Jurkat, Clone E6-1 (cell line): Measurements from ENCODE around the gene IL16.
A peak's percentile ranks its signal among the peaks of the same experiment; 100 is the strongest.

Source experiments
- DNase-seq: peaks from one replicate; pipeline ENCODE4 v3.0.0-alpha.2; 2011; ENCODE audit warnings: low read depth, low spot score
- H3K4me3 ChIP-seq: 2 replicates; pipeline ENCODE4 v1.5.1; 2011; ENCODE audit warnings: mild to moderate bottlenecking, low read length, control low read depth, moderate library complexity

IL16 gene

DNA sequence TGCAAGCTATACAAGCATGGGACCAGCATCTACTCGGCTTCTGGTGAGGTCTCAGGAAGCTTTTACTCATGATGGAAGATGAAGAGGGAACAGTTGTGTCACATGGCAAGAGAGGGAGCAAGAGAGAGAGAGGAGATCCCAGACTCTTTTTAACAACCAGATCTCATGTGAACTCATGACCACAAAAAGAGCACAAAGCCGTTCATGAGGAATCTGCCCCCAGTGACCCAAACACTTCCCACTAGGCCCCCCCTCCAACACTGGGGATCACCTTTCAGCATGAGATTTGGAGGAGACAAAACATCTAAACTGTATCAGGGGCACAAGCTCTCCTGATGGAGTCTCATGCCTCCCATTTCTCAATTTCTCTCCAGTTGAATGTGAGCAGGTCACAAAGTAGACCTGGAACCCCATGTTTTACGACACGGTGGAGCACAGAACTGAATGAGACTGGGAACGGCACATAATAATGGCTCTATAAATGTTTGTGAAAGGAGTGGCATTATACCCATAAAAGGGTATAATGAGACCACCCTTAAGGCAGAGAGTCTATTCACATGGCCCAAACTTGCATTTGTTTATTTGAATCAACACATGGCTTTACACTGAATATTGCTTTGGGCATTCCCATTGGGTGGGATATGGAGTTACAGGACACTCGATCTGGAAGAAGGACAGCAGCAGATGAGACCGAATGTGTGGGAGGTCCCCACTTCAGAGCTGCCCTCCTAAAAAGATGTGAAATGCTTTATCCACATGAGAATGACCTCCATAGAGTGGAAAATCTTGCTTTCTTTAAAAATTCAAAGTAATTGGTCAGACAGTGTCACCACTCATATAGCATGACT, 38.8 kb downstream of the IL16 start:
- H3K4me3 ChIP-seq = no peak overlapping the region
- no peak for DNase-seq

DNA sequence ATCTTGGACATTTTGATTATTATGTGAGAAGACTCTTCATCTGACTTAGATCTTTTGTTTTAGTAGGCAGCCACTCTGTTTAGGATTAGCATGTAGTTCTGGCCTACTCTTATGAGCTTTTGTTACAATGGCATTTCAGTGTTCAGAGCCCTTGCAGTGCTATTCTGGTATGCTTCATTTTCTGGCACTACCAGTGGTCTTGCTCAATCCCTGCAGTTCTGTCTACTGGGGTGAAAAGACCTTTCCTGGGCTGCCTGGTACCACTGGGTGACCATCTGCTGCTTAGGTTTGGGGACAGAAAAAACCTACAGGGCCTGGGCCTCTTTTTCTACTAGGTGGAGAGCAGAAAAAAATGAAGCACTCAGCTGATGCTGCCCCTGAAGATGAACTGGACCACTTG, 42.5 kb downstream of the IL16 start:
- no peak for DNase-seq
- no peak overlapping the region for H3K4me3 ChIP-seq

DNA sequence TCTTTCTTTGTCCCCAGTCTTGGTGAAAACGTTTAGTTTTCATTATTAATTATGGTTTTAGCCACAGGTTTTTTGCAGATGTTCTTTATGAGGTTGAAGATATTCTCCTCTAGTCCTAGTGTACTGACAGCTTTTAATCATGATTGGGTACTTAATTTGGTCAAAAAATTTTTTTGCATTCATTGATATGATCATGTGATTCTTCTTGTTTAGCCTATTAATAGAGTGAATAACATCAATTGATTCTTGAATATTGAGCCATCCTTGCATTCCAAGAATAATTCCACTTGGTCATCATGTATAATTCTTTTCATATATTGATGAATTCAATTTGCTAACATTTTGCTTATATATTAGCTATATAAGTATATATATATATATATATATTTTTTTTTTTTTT, 46.1 kb downstream of the IL16 start:
- DNase-seq = no peak
- no peak overlapping the region for H3K4me3 ChIP-seq

DNA sequence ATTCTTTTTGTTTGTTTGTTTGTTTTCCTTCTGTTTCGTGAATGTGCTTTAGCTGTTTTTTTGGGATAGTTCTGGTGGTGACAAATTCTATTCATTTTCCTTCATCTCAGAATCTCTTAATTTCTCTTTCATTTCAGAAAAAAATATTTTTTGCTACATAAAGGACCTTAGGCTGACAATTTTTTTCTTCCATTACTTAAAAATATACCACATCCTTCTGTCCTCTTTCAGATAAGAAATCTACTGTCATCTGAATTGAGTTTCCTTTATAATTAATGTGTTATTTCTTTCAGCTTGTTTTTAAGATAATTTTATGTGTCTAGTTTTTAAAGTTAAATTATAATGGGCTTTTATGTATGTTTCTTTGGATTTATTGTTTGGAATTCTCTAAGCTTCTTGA, 47.6 kb downstream of the IL16 start:
- DNase-seq = peak; percentile 70
- no peak overlapping the region for H3K4me3 ChIP-seq

DNA sequence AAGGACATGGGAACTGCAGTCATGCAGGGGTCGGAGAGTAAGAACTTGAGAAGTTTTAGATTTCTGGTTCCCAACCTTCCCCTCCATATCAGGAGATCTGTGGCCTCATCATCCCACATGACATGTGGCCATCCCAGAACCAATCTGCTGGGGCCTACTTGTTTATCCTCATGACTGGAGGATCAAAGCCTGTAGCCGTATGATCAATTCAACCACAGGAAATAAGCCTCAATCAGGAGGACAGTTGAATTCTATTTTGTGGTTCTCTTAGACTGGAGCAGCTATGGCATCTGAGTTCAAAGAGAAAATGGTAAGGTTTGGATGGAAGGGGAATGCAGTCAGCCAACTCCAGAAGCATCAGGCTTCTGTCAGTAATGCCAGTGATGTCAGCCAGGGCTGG, 57.2 kb downstream of the IL16 start:
- H3K4me3 ChIP-seq = no peak overlapping the region
- peak; percentile 46 for DNase-seq

DNA sequence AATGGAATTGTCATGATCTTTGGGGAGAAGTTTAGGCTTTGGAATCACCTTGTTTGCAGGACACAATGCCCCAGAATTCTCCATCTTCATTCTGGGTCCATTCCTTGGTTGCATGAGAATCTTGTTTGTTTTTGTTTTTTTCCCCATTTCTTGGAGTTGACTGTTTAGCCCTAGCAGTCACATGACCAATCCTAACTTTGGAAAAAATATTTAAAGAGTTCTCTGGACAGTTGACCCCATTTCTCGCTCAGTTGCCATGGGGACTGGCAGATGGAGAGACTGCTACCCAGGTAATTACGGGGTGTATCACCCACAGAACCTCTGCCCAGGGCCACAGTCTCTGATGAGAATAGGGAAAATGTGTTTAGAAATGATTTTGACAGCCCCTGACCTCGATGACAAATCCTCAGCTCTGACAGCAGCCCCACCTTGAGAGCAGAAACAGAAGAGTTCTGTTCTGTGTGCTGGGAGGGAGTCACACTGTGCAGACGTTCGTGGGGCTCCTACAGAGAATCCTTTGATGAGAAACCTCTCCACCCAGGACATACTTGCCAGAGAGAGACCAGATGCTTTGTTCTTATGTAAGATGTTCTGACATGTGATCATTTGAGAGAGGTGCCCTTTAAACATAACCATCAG, 57.7 kb downstream of the IL16 start:
- no peak overlapping the region for H3K4me3 ChIP-seq
- DNase-seq = no peak

DNA sequence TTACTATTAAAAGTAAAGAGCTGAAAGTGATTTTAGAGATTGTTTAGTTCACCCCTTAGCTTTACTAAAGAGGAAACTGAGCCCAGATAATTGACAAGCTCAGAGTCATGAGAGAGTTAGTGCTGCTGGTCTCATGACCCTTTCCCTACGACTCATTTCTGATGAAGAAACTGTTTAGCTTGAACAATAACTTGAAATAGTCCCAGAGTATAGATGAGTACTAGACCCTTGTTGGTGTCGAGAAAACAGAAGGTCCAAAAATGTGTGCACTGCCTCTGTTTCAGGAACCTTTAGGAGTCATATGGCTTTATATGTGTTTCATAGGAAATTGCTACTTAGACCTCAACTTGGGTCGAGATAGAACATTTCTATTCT, 58.2 kb downstream of the IL16 start:
- H3K4me3 ChIP-seq = no peak overlapping the region
- DNase-seq = no peak

DNA sequence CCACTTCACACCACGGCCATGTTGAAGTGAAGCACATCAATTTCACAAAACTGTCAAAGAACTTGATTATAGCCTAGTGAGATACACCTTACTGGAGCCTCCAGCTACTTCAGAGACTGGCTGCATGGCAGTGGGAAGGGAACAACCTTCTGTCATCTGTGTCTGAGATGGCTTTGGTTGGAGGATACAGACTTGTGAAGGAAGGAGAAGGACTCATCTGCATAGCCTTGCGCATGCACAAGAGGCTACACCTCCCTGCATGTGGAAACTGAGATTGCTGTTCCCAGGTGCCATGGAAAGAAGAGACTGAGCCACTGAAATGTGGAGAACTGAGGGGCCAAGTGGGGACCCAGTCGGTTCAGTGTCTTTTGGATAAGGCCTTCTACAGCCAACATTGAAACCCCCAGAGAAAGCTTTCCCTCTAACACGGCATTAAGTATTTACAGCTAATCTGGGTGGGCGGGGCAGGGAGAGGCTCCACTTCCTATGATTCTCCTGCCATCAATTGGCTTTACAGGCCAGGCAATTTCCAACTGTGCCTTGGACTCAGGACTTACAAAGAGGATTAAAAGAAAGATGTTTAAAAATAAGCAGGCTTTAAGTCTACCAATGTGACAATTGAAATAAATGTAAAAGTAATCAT, 58.8 kb downstream of the IL16 start:
- no peak overlapping the region for H3K4me3 ChIP-seq
- DNase-seq = no peak

DNA sequence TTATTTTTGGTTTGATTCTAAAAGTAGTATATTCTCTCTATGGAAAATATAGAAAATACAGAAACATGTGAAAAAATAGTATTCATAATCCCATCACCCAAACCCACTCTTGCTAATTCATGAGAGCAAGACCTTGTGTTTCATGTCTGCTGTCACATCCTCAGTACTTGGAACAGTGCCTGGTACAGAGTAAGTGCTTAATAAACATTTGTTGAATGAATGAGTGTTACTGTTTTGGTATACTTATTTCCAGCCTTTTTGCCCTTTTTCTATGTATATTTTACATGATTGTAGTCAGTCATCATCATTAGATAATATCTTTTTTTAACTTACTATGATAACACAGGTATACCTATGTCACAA, 59.3 kb downstream of the IL16 start:
- H3K4me3 ChIP-seq = no peak overlapping the region
- no peak for DNase-seq

DNA sequence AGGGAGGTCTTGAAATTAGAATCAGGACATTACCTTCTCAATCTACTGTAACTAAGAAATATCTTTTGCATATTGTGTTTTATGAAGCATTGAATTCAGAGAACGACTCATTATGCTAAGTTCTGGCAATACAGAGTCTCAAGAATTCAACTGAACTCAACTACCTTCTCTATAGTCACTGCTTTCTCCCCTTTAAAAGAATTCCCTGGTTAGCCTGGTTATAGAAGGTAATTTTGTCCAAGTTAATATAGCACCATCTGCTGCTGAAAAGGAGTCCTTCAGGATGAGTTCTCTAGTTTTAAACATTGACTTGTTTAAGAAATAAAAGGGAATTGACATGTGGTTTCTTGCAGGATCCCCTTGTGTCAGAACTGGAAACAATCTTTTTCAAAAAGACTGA, 60.2 kb downstream of the IL16 start:
- no peak overlapping the region for H3K4me3 ChIP-seq
- peak; percentile 46 for DNase-seq

DNA sequence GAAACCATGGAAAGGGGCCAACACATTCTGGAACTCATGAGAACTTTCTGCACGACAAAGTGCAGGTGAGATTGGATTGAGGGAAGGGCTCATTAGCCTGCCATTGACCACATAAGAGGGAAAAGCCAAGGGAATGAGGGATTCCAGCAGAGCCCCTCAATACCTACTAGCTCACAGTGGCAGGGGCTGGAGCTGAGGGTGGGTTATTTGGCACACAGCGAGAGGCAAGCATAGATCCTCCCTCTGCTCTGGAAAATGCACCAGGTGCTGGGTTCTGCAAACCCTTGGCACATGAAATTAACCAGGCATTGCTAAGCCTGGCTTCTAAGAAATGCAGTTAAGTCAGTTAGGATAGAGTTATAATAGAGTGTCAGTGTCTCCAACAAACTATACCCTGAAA, 60.8 kb downstream of the IL16 start:
- no peak for DNase-seq
- H3K4me3 ChIP-seq = no peak overlapping the region

DNA sequence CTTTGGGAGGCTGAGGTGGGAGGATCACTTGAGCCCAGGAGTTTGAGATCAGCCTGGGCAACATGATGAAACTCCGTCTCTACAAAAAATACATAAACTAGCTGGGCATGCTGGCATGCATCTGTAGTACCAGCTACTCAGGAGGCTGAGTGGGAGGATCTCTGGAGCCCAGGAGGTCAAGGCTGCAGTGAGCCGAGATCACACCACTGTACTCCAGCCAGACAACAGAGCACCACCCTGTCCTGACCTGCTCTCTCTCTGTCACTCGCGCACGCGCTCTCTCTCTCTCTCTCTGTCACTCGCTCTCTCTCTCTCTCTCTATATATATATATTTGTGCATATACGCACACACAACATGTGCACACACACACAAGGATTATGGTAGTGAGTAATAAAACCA, 61.8 kb downstream of the IL16 start:
- H3K4me3 ChIP-seq = no peak overlapping the region
- no peak for DNase-seq

DNA sequence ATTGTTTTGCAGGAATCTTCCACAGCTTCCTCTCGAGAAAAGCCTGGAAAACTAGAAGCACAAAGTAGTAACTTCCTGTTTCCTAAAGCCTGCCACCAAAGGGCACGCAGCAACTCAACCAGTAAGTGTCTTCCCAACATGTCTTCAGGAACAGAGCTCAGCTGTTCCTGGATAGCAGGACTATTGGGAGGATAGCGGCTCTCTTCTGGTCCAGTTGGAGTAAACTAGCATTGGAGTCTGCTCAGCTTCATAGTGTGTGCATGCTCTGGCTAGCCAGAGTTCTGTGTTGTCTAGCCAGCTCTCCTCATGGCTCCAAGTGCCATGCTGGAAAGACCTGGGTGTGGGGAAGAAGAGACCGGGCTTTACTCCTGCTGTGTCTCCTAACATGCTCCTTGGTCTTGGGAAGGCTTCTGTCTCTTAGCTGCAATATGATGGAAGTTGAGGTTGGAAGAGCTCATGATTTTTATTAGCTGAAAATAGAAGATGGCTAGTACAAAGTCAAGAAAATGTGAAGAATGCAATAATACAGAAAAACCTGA, 63.1 kb downstream of the IL16 start:
- no peak overlapping the region for H3K4me3 ChIP-seq
- DNase-seq = no peak

DNA sequence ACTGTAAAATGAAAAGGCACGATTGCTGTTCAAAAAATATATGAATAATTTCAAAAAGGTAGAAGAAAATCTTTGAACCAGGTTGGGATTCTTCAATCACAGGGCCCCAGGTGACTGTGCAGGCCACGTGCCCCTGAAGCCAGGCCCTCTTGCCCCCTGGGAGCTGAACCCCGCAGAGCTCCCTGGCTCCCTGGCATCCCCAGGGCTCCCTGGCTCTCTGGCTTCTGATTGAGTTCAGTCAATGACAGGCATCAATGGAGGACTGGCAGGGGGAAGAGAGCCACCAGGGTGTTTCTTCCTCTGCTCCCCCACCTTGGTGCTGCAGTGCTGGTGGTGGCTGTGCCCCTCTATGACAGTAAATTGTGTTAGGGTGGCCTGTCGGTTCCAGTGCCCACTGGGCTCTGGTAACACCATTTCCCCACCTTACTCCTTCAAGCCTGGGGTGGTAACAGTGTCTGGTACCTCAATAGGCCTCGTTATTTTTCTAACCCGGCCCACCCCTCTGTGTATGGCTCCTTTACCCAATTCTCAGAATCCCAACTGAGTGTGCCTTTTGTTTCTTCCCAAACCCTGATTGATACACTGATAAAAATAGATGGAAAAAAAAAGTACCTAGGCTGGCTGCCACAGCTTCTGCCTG, 64.6 kb downstream of the IL16 start:
- no peak for DNase-seq

DNA sequence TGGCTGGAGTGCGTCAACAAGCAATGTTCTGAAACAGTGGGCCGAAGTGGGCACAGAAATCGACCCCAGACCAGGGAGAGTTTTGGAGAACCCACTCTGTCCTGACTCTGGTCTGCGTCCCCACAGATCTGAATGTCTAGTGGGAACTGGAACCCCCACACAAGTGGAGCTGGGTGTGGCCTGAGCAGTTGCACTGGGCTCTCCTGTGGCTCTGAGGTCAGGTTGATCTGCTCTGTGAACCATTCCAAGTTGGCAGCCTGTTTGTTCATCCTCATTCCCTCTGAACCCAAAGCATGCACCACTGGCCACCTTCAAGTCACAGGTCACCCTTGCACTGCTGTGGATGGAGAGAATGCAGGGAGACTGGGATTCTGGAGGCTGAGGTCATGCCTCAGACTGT, 66.8 kb downstream of the IL16 start:
- H3K4me3 ChIP-seq = no peak overlapping the region
- no peak for DNase-seq

More for the DNA sequence above, 64.6 kb downstream of the IL16 start:
- H3K4me3 ChIP-seq = no peak overlapping the region

DNA sequence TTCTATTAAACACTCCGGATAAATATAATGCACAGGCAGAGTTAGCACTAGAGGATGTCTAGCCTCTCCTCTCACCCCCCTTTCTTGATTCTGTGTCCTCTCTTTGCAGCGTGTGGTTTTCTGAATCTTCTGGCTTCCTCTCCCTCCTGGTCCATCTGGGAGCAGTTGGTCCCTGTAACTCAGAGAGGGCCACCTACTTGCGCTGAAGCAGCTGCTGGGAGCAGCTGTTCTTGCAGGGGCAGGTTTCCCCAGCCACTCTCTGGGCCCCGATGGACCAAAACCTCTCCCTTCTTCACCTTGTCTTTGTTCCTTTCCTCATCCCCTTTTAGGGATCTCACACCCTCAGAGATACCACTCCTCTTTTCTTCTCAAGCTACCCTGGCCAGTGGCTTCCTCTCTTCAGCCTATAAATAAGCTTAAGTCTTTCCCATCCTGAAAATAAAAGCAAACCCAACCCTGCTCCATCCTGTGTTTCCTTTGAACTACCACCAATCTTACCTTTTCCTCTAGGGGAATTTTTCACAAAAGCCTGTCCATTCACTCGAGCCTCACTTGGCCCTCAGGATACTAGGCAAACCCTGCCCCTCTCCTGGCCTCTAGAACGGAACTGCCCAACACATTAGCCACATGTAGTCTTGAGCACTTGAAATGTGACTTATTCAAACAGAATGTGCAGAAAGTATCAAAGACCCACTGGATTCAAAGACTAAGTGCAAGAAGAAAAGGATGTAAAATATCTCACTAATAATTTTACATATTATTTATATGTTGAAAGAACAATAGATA, 67.6 kb downstream of the IL16 start:
- no peak for DNase-seq
- no peak overlapping the region for H3K4me3 ChIP-seq

DNA sequence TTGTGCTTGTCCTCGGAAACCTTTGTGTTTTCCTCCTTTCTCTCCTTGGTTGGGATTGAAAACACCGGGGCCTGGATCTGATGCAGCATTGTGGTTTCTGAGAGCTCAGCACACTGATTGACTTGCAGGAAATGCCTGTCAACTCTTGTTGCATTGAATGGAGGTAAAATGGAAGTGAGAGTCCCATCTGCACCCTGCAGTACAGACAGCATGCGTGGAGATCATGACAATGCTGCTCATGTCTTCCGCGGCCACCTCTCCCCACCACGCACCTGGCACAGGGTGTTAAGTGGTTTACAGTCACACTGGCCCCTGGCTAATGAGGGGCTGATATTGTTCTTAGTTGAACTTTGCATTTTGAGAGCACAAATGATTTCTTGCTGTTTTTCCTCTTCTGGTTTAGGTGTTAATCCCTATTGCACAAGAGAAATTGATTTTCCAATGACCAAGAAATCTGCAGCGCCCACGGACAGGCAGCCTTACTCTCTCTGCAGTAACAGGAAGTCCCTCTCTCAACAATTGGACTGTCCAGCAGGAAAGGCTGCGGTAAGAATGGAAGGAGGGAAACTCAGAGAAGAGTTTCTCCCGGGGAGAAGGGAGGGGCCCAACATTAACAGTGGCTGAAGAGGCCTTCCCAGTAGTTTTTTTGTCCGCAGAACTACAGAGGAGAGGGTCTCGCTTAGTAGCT, 68.7 kb downstream of the IL16 start:
- no peak overlapping the region for H3K4me3 ChIP-seq
- no peak for DNase-seq

DNA sequence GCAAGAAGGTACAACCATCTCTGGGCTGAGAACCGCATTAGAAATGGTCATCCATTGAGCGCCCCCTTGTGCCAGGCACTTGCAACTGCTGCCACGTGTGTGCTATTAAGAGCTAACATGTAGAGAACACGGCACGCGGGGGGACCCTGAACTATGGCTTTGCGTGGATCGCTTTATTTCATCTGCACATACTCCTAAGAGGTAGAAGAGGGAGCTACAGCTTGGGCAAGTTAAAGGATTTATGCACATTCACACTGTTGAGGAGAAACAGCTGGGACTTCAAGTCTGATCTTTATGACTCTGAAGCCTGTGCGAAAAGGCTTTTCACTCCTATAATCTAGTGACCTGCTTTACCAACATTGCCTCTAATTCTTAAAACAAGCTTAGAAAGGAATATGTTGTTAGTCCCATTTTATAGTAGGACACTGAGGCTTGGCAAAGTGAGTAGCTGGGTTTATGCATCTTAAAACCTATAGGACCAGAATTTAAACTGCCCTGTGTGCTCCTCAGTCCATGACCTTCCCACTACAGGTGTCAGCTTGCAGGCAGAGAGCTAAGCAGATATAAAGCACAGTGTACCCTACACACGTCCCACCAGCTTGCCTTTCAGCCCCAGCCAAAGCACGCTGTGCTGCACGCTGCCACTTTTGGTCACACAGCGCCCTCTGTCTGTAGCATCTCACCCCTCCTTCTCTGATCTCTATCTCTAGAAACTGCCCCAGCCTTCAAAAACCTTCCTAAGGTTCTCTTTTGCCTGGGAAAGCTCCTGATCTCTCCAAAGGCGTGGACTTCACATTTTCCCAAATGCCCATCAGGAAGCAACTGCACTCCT, 69.5 kb downstream of the IL16 start:
- H3K4me3 ChIP-seq = peak overlapping the region; percentile 1
- DNase-seq = peak; percentile 85
